HG03521 (cell line): ENCODE measurements around the gene PFKFB2.

ENCODE experiments used
- ATAC-seq: cut with Tn5 transposase; IDR thresholded peaks from one replicate; pipeline ENCODE4 v1.9.1; 2021; ENCODE audit warnings: mild to moderate bottlenecking, moderate library complexity; ENCODE audit not compliant: unreplicated experiment

The PFKFB2 gene

DNA sequence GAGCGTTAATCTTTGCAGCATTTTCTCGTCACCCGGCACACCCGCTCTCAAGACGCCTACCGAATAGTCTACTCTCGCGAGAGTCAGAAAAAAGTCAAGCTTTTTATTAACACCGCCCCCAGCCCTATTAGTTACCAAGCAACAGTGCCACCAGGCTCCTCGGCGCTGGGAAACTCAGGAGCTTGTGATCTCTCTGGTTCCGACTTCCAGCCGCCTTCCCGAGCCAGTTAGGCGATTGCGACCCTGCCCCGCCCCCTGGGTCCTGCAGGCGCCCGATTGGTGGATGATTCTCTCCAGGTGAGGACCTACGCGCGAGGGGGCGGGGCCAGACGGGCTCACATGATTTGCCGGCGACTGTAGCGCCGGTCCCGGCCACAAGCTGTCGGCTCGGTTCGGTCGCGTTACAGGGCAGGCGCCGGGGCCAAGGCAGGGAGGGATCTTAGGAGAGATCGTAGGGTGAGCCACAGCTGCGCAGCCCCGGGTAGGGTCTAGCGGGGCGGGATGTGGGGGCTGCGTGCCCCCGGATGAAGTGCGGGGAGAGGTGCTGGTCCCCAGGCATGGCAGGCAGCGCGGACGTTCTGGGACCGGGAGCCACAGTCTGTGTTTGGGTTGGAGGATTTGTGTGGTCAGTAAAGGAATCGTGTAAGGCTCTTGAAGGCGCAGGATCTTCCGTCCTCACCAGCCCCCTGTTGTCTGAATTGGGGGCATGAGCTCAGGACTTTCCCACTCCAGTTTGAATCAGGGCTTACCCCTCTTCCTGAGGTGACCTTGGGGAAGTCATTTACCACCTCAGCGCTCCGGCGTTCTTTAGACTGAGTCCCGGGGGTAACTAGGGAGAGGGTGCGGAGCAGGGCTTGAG lies at the start of gene PFKFB2:
Gene PFKFB2 (plus strand): TSS at position 365 of the 859 bp plus-strand sequence. CDS start 1,443 bp downstream, outside the sequence.
- ATAC-seq, result peak; percentile 78

DNA sequence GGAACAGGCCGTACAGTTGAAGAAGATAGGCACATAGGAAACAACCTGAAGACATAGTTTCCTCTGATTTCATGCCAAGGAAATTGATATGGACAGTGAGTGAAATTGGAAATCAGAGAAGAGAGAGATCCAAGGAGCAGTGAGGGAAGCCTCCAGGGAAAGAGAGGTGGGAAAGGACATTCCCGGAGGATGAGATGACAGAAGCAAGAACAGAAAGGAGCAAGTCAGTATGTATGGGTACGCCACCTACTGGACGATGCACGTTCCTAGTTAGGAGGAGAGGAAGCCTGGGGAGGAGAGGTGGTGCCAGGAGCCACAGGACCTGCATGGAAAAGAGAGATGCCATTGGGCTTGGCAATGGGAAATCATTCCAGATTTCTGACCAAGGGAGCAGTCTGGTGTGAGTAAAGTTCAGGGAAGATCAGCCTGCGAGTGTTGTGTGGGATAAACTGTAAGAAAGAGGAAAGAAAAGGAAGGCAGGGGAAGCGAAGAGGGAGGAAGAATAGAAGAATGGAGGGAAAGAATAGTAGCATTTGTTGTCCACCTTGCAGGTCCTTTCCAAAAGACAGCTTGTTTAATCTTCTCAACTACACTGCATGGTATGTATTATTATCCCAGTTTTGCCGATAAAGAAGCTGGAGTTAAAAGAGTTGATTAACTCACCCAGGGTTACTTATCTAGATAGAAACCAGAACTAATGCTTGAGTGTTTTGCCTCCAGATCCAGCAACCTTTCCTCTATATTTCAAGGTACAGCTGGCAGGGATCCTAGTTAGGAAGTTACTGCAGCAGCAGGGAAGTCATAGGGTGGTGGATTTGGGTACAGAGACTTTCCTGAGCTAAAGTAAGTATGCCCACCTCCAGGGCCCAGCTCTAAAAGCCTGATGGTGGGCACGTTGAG lies 47.9 kb upstream of the PFKFB2 start:
- no peak for ATAC-seq

DNA sequence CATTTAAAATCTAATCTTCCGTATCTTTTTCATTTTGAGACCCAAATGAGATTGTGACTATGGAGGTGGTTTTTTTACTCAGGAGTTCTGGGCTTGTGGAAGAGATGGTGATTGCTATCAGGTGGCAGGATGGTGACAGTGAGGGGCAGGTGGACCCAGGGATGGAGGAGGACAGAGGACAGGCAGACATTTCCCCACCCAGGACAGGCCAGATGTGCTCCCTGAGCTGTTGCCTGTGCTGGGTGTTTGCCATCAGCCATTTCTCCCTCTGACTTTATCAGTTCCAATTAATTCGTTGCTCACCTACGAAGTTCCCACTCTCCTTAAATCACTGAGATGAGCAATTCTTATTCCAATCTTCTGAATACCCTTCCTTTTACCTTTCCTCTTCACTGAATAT lies 47.0 kb upstream of the PFKFB2 start:
- ATAC-seq, result no peak

DNA sequence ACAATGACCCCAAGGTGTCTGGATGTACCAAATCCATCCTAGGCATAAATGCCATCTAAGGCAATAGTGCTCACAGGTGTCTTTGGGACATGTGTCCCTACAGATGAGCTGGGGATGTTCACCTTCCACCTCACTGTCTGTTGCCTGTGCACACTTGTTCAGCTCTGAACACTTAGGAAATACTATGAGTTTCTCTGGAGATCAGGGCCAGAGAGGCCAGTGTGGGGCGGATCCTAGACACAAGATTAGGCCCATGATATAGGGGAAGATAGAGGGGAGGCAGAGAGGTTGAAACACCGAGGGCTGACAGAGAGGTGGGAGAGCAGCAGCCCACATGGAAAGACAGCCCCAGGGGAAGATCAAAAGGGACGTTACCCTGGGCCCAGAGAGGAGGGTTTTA lies 46.2 kb upstream of the PFKFB2 start:
- no peak for ATAC-seq

DNA sequence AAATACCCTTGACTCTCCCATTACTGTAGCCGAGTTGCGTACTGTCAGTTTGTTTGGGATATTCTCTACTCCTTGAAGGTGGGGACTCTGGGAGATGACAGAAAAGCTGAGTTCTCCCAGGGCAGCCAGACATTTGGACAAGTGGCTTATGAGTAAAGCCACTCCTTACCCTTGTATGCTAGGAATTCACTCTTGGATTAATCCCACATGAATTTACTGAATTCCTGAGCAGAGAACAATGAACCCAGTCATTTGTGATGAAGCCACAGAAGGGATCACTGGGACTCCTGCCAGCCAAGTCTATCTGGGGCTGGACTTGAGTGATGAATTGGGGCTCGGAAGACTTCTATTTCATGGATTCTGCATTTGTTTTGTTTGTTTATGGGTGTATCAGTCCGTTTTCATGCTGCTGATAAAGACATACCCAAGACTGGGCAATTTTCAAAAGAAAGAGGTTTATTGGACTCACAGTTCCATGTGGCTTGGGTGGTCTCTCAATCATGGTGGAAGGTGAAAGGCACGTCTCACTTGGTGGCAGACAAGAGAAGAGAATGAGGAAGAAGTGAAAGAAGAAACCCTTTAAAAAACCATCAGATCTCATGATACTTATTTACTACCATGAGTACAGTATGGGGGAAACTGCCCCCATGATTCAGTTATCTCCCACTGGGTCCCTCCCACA lies 45.6 kb upstream of the PFKFB2 start:
- ATAC-seq, result no peak

DNA sequence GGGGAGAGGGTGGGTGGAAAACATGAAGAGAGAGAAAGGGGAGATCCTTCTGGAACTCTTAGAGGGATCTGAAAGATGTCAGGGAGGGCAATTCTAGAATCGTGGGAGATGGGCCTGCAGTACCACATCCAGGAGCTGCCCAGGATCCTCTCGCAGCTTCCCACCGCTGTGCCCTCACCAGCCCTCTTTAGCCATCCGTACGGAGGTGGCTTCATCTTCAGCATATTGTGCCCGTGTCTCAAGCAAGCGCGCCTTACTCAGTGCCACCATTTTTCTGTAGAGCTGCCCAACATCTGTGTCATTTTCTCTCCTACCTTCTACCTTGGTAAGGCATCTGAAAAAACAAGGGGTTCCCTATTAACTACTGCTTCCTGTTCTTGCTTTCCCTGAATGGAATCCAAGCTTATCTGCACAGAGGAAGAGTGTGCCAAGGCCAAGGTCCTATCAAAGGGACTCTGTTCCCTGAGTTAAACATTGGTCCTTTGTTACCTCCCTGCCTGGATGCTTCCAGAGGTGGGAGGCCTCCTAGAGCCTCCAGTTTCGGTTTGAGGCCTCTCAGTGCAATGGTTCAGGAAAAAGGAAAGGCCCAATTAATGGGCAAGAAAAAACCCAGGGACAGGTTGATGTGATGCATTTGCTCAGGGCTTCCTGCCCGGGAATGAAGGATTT lies 43.8 kb upstream of the PFKFB2 start:
- no peak for ATAC-seq

DNA sequence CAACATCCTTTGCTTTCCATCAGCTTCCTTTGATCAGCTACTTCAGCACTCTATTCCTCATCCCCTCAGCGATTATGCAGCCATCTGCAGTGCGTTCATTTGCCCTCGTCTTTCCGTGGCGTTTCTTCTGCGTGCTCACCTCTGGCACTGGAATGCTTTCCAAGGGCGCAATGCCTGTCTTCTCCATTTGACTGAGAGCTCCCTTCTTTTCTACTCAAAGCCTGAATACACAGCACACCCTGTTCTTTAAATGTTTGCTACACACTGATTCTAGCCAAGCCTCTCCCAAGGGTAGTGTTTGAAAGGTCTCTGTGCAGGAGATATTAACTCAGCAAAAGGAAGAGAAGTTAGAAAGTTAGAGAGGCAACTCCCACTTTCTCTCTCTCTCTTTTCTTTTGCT lies 43.1 kb upstream of the PFKFB2 start:
- ATAC-seq, result no peak

DNA sequence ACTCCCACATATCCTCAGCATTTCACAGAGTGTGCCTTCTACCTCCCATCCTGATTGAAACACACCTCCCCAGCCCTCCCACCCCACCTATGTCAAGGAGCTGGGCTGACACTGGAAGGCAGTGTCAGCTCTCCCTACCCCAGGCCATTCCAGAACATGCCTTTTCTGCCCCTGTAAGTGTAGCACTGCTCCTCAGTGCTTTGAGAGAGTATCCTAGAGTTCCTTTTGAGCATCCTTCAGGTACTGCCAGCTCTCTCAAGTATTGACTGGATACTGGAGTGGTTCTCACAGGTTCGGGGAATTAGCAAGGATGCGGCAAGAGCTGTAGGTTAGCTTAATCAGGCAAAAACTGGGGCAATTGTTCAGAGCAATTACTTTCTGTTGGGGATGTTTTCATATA lies 42.3 kb upstream of the PFKFB2 start:
- ATAC-seq, result no peak

DNA sequence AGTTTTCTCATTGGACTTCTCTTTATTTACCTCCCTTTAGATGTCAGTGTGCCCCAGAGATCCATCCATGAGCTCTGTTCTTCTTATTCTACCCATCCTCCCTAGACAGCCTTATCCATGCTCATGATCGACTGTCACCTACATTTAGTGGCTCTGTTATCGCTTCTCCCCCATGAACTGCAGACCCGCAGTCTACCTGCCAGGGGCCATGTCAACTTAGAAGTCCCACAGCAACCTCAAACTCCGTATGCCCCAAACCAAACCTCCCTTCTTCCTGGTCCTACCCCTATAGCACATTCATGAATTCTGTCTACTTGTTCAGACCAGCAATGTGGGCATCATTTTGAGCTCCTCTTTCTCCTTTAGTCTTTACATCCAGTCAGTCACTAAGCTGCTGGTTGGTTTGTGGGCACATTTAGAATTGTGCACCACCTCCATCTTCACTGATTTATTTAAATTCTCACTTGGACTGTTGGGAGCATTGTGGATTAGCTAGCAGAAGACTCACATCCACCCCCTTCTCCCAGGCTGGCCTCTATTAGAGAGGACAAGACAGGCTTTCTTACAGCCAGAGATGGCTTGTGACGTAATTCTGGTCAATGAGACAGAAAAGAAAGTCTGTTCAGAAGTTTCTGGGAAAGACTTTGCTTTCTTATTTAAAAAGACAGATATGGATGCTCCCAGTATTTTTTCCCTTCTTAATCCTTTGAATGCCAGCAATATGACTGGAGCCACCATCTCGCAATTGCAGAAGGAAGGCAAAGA lies 39.6 kb upstream of the PFKFB2 start:
- ATAC-seq, result no peak

DNA sequence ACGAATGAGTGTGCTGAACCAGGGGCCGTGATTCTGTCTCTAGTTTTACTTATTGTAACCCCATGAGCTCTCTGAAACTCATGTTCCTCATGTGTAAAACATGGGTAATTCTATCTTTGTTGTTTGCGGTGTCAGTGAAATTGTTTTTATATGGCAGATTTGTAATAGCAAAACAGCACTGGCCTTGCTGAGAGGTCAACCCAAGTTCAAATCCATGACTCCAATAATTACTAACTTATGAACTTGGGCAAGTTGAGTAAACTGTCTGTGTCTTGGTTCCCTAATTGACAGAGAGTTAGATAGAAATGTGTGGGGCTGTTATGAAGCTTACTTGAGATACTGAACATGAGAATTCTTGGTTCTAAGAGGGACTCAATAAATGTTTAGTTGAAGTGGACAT lies 38.3 kb upstream of the PFKFB2 start:
- ATAC-seq, result no peak

DNA sequence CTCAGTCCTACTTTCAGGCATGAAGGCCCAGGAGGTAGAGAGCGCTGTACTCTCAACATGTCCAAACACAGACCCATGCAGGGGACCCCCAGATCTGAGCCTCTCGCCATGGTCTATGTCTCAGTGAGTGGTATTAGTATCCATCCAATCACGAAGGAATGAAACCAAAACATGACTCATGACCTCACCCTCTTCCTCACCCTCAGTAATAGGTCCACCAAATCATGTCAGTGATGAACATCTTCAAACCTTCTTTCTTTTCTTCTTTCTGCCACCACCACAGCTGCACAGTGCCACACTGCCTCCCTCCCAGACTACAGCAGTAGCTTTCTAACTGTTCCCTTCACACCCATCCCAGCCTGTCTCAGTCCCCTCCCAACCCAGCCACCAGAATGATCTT lies 37.3 kb upstream of the PFKFB2 start:
- no peak for ATAC-seq

DNA sequence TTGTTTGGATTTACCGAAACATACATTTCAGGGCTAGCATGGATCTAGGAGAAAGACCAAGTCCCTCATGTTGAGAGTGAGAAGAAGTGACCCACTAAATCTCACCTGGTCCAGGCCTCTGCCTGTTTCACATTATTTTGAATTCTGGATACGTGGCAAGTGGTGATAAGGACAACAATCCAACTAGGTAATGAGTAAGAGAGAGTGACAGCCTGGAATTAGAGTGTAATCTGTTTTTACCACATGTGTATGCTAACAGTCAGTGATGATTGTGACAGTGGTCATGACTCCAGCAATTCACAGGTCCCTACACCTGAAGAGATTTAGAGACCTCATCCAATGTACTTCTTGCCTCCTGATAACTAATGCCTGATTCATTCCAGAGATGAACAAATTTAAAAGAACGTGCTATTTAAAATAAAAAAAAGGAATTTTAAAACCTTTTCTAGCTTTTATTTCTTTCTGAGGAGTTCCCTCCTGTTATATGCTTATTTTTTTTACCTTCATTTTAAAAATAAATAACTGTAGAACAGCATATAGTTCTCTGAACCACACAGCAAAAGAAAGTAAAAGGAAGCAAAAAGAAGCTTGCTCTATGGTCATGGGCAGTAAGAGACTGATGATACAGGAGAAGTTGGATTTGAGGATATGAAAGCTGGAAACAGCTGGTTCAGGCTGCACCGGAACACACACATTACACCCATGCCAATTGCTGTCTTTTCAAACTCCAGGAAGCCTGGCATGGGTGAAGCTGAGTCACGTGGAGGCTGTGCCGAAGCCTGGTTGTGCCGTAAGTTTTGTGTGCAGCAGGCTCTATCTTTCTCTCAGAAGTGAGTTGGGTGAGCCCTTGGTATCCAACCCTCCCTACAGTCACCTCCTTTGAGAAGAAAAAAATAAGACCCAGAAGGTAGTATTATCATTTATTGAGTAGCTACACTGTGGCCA lies 35.2 kb upstream of the PFKFB2 start:
- ATAC-seq, result no peak

DNA sequence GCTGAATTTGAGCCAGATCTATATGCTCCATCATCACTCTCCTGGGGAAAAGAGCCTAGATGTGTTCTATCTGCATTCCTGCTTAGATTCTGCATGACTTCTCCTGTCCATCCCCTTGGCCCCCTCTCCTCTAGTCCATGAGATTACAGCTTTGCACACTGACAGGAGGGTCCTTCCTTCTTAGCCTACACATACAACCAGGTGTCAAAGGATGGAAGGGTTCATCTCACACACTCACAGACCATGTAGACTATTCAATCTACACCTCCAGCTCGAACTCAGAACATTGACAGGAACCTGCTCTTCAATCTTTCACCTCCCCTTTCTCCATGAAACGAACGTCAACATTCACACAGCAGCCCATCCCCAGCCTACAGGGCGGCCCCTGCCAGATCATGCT lies 34.4 kb upstream of the PFKFB2 start:
- ATAC-seq, result no peak

DNA sequence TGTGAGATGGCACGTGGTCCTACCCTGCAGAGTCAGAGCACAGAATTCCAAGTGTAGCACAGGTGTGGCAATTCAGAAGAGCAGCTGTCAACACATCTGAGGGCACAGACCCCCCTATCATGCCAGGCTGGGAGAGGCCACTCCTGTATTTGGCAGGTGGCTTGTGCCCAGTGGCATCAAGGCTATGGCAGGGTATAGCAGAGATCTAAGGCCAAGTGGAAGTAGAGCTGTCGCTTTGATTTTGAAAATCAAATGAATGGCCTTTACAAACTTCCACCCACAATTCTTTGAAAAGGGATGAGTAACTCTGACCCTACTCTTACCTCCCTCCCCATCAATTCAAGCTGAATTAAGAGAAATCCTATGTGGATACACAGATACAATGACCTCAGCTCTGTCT lies 33.9 kb upstream of the PFKFB2 start:
- no peak for ATAC-seq

DNA sequence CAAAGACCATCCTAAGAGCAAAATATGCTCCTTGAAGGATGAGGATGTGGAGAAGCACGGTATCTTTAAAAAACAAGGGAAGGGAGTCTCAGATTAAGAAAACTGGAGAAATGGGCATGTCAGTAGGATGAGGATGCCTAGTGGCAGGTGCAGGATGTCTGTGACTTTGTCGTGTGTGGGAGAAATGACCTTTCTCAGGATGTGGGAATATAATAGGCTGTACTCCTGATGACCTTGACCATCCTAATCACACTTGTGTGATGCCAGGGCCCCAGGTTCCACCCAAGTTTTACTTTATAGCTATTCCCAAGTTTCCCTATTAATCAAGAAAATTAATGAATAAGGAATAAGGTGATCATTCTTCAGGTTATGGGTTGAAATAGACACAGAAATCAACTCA lies 33.4 kb upstream of the PFKFB2 start:
- no peak for ATAC-seq

DNA sequence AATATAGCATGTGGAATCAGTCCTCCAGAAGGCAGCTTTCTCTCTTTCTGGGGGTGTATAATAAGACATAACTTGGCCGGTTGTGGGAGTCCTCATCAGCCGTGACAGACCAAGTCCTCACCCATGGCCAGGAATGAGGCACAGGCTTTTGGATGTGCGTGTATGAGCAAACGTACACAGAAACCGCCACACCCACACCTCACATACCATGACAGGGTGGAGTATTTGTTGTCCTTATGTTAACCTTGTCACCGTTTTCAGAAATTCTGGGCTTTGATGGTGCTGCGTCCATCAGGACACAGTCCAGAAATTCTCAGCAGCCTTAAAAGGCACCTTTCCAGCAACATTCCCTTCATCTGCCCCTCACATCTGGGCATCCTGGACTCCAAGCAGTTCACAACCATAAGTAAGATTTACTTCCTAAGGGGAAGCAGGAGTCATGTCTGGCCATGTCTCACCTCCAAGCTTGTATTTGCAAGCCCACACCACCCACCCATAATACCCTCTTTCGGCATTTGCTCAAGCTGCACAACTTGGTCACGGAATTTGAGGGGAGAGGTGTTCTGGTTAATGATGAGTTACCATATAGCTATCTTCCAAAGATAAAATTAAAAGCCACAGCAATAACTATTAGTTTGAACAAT lies 32.9 kb upstream of the PFKFB2 start:
- ATAC-seq, result no peak

DNA sequence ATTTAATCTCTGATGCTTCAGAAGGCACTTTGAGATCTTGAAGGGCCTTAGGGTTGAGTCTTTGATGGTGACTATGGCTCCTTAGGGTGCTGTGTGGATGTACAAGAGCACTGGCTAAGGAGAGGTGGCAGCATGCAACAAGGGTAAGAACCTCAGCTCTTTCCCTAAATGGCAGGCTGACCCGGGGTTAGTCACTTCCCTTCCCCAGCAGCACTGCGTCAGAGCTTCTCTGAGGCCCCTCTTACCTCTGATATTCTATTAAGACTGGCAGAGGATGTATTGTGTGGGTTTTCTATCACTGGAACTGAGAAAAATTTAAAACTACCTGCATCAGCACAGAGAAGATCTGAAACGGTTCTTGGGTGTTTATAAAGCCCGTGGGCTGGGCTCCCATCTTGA lies 32.4 kb upstream of the PFKFB2 start:
- ATAC-seq, result no peak

DNA sequence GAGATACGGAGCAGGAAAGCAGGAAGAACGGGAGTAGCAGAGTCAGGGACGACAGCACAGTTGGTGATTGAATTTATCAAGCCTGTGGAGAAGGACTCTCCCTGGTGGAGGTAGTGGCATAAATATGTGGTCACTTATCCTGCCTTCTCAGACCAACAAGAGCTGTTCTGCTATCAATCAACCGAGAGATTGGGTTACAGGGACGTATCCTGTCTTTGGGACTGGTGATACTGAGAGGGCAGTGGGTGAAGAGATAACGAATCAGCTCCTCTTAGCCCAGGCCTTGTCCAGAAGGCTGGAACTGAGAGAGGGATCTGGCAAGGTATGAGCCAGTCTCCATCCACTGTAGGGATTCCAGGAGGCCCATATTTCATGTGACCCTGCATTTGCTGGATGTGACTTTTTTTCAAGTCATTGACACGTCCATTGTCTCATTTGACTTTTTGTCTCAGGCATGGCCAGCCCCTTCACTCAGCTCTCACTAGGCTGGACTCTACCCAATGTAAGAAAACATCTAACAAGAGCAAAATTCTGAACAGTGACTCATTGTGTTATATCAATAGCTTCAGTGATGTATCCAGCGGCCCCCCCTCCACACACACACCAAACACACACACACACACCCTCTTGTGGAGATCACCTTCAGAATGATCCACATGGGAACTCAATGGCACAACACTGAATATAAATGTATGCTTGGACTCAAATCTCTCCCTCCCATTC lies 31.8 kb upstream of the PFKFB2 start:
- ATAC-seq, result no peak
